Trophoblast cell (in vitro differentiated cells and primary cell): Measurements from ENCODE around the gene TRUB1.

Experiments
- DNase-seq, 2 donors: peaks; one replicate each; pipeline ENCODE4 v3.0.0-alpha.2; 2016
- H2AFZ ChIP-seq: 2 replicates; pipeline ENCODE4 v1.6.1; 2013; ENCODE audit warnings: low read length, moderate library complexity, mild to moderate bottlenecking; ENCODE audit not compliant: insufficient read depth, poor library complexity
- H2AK5ac ChIP-seq: 2 replicates; pipeline ENCODE4 v1.6.1; 2013; ENCODE audit warnings: mild to moderate bottlenecking, low read length
- H2BK120ac ChIP-seq: 2 replicates; pipeline ENCODE4 v1.6.1; 2013; ENCODE audit warnings: low read length, mild to moderate bottlenecking, moderate library complexity; ENCODE audit not compliant: insufficient read depth, poor library complexity
- H2BK12ac ChIP-seq: 2 replicates; pipeline ENCODE4 v1.6.1; 2013; ENCODE audit warnings: mild to moderate bottlenecking, low read length, moderate library complexity
- H2BK5ac ChIP-seq: 2 replicates; pipeline ENCODE4 v1.6.1; 2013; ENCODE audit warnings: low read length, low read depth, moderate library complexity, mild to moderate bottlenecking; ENCODE audit not compliant: poor library complexity
- H3K14ac ChIP-seq: 2 replicates; pipeline ENCODE4 v1.6.1; 2013; ENCODE audit warnings: mild to moderate bottlenecking, low read length
- H3K18ac ChIP-seq: 2 replicates; pipeline ENCODE4 v1.6.1; 2013; ENCODE audit warnings: mild to moderate bottlenecking, low read length
- H3K23ac ChIP-seq: 2 replicates; pipeline ENCODE4 v1.6.1; 2013; ENCODE audit warnings: low read length
- H3K27ac ChIP-seq: 2 replicates; pipeline ENCODE4 v1.5.1; 2013; ENCODE audit warnings: low read depth, mild to moderate bottlenecking, inconsistent platforms, low read length, moderate library complexity
- H3K27me3 ChIP-seq: 2 replicates; pipeline ENCODE4 v1.6.1; 2013; ENCODE audit warnings: inconsistent platforms, mild to moderate bottlenecking, low read length, moderate library complexity; ENCODE audit not compliant: insufficient read depth
- H3K36me3 ChIP-seq, 2 experiments: 1 replicate in 1 of 2; 2 replicates in 1 of 2; pipeline ENCODE4 v1.6.1; 2013; ENCODE audit warnings: low read length in 2 of 2, mild to moderate bottlenecking in 2 of 2, moderate library complexity in 1 of 2; ENCODE audit not compliant: insufficient read depth in 2 of 2, control insufficient read depth in 1 of 2
- H3K4ac ChIP-seq: 2 replicates; pipeline ENCODE4 v1.6.1; 2013; ENCODE audit warnings: low read depth, mild to moderate bottlenecking, low read length, moderate library complexity
- H3K4me1 ChIP-seq, 2 experiments: 1 replicate in 1 of 2; 2 replicates in 1 of 2; pipeline ENCODE4 v1.6.1; 2013; ENCODE audit warnings: low read length in 2 of 2, mild to moderate bottlenecking in 2 of 2, moderate library complexity in 1 of 2; ENCODE audit not compliant: insufficient read depth in 2 of 2, control insufficient read depth in 1 of 2
- H3K4me2 ChIP-seq: 2 replicates; pipeline ENCODE4 v1.6.1; 2013; ENCODE audit warnings: inconsistent platforms, mild to moderate bottlenecking, low read length, moderate library complexity
- H3K4me3 ChIP-seq: 2 replicates; pipeline ENCODE4 v1.5.1; 2013; ENCODE audit warnings: mild to moderate bottlenecking, low read depth, low read length, inconsistent platforms
- H3K79me1 ChIP-seq: one replicate; pipeline ENCODE4 v1.6.1; 2013; ENCODE audit warnings: low read length
- H3K79me2 ChIP-seq: 2 replicates; pipeline ENCODE4 v1.6.1; 2013; ENCODE audit warnings: low read length, mild to moderate bottlenecking; ENCODE audit not compliant: control insufficient read depth, insufficient read depth, poor library complexity
- H3K9ac ChIP-seq: 2 replicates; pipeline ENCODE4 v1.6.1; 2013; ENCODE audit warnings: mild to moderate bottlenecking, low read length
- H3K9me3 ChIP-seq: 2 replicates; pipeline ENCODE4 v1.6.1; 2013; ENCODE audit warnings: low read depth, mild to moderate bottlenecking, control low read depth, inconsistent platforms, low read length; ENCODE audit not compliant: insufficient read depth
- H4K12ac ChIP-seq: 2 replicates; pipeline ENCODE4 v1.6.1; 2013; ENCODE audit warnings: low read depth, mild to moderate bottlenecking, low read length, moderate library complexity
- H4K8ac ChIP-seq: 2 replicates; pipeline ENCODE4 v1.6.1; 2013; ENCODE audit warnings: low read depth, mild to moderate bottlenecking, low read length, moderate library complexity
- H4K91ac ChIP-seq: one replicate; pipeline ENCODE4 v1.6.1; 2013; ENCODE audit warnings: low read depth, mild to moderate bottlenecking, low read length, moderate library complexity
- WGBS: extraction: QIAGEN DNeasy Blood & Tissue Kit; methylation state at CpG from one replicate; pipeline ENCODE4 v1.1.7; 2013; ENCODE audit warnings: missing lambda C conversion rate; ENCODE audit not compliant: insufficient read length, insufficient coverage; ENCODE audit errors: extremely low coverage; 5-methylcytosine and 5-hydroxymethylcytosine counted together

The TRUB1 gene

GRCh38 chr10:114922003-114922402 lies 16.0 kb upstream of the TRUB1 start:
- WGBS: no CpG with 5 or more reads among the region's 4 CpGs
- Histone ChIP-seq H3K18ac (no peak overlapping the region), H4K8ac (no peak overlapping the region), H3K14ac (no peak overlapping the region), H3K4me3 (no peak overlapping the region), H2AFZ (no peak overlapping the region), H3K23ac (no peak overlapping the region), H3K4me1 (no peaks in the 10 kb centered on the region), H3K27me3 (no peaks in the 10 kb centered on the region), H4K91ac (no peak overlapping the region), H3K79me2 (no peaks in the 10 kb centered on the region), H3K36me3 (no peaks in the 10 kb centered on the region), H3K27ac (no peak overlapping the region), H2BK5ac (no peak overlapping the region), H3K4me2 (no peak overlapping the region), H2BK12ac (no peak overlapping the region), H3K79me1 (no peaks in the 10 kb centered on the region), H2AK5ac (no peak overlapping the region), H2BK120ac (no peak overlapping the region), H3K9me3 (peaks cover 1% of the 10 kb centered on the region), H3K4ac (no peak overlapping the region), H3K9ac (no peak overlapping the region), H4K12ac (no peak overlapping the region)
- no peak for DNase-seq

- H4K8ac ChIP-seq: no peak overlapping the region
- no peak overlapping the region for H3K27ac ChIP-seq
- no peaks in the 10 kb centered on the region for H3K79me2 ChIP-seq
- H3K23ac ChIP-seq: no peak overlapping the region
- H3K79me1 ChIP-seq: no peaks in the 10 kb centered on the region
- H2BK12ac ChIP-seq: no peak overlapping the region
- no peak overlapping the region for H2AK5ac ChIP-seq
- no peak overlapping the region for H3K4me3 ChIP-seq
- H3K9ac ChIP-seq: no peak overlapping the region
- H3K9me3 ChIP-seq: peaks cover 1% of the 10 kb centered on the region
- no peaks in the 10 kb centered on the region for H3K27me3 ChIP-seq
- H4K12ac ChIP-seq: no peak overlapping the region
- no peak for DNase-seq
- no peak overlapping the region for H4K91ac ChIP-seq
- no peak overlapping the region for H3K4ac ChIP-seq
- H3K4me1 ChIP-seq: no peaks in the 10 kb centered on the region
- H3K18ac ChIP-seq: no peak overlapping the region
- no peak overlapping the region for H3K14ac ChIP-seq
- no peak overlapping the region for H2BK5ac ChIP-seq
- H3K36me3 ChIP-seq: no peaks in the 10 kb centered on the region
- WGBS: no CpG with 5 or more reads among the region's 2 CpGs
- H2BK120ac ChIP-seq: no peak overlapping the region
- H2AFZ ChIP-seq: no peak overlapping the region
- no peak overlapping the region for H3K4me2 ChIP-seq
Measured at GRCh38 chr10:114923551-114923950, 14.4 kb upstream of the TRUB1 start.

- H4K12ac ChIP-seq: no peak overlapping the region
- H3K4me1 ChIP-seq: no peaks in the 10 kb centered on the region
- no peak overlapping the region for H2BK120ac ChIP-seq
- H3K36me3 ChIP-seq: no peaks in the 10 kb centered on the region
- H3K79me1 ChIP-seq: no peaks in the 10 kb centered on the region
- no CpG with 5 or more reads among the region's 3 CpGs for WGBS
- H4K91ac ChIP-seq: no peak overlapping the region
- no peaks in the 10 kb centered on the region for H3K79me2 ChIP-seq
- no peak overlapping the region for H3K4me2 ChIP-seq
- H3K9ac ChIP-seq: no peak overlapping the region
- H3K18ac ChIP-seq: no peak overlapping the region
- peaks cover 1% of the 10 kb centered on the region for H3K9me3 ChIP-seq
- H3K27me3 ChIP-seq: no peaks in the 10 kb centered on the region
- no peak overlapping the region for H2AFZ ChIP-seq
- H3K4ac ChIP-seq: no peak overlapping the region
- H3K14ac ChIP-seq: no peak overlapping the region
- no peak overlapping the region for H2AK5ac ChIP-seq
- peak; percentile 43 to 70 for DNase-seq
- H2BK5ac ChIP-seq: no peak overlapping the region
- no peak overlapping the region for H3K4me3 ChIP-seq
- no peak overlapping the region for H3K27ac ChIP-seq
- H3K23ac ChIP-seq: no peak overlapping the region
- H2BK12ac ChIP-seq: no peak overlapping the region
- H4K8ac ChIP-seq: no peak overlapping the region
Measured at GRCh38 chr10:114925587-114926586, 12.1 kb upstream of the TRUB1 start.

- Histone ChIP-seq H4K91ac (no peak overlapping the region), H3K4me2 (no peak overlapping the region), H4K12ac (no peak overlapping the region), H3K27me3 (no peaks in the 10 kb centered on the region), H3K14ac (no peak overlapping the region), H2BK5ac (no peak overlapping the region), H3K27ac (no peak overlapping the region), H3K9me3 (no peaks in the 10 kb centered on the region), H2BK120ac (no peak overlapping the region), H2AK5ac (no peak overlapping the region), H3K4me3 (no peak overlapping the region), H3K18ac (no peak overlapping the region), H3K79me2 (no peaks in the 10 kb centered on the region), H3K23ac (no peak overlapping the region), H3K79me1 (no peaks in the 10 kb centered on the region), H3K36me3 (no peaks in the 10 kb centered on the region), H3K4me1 (no peaks in the 10 kb centered on the region), H3K4ac (no peak overlapping the region), H2AFZ (no peak overlapping the region), H3K9ac (no peak overlapping the region), H2BK12ac (no peak overlapping the region), H4K8ac (no peak overlapping the region)
- no CpG with 5 or more reads among the region's 2 CpGs for WGBS
- DNase-seq: no peak
Measured at GRCh38 chr10:114928818-114929217, 9.2 kb upstream of the TRUB1 start.
